Activated T-cell treated with anti-CD3 and anti-CD28 coated beads for 1 hour (primary cell): ENCODE data around the gene SETDB1.

Source experiments
- DNase-seq: peaks from one replicate; pipeline ENCODE4 v3.0.0-alpha.2; 2020; ENCODE audit warnings: low read depth

Gene SETDB1

GRCh38 chr1:151005729-151006319 is 79.7 kb downstream of the SETDB1 start:
- no peak for DNase-seq

- no peak for DNase-seq
Observed at GRCh38 chr1:151006327-151007052, 80.3 kb downstream of the SETDB1 start, which contains the start of gene MINDY1. MINDY1 (minus strand) TSS chr1:151006902; CDS start chr1:151002617, 4,285 bp downstream.

- DNase-seq: no peak
Observed at GRCh38 chr1:151007853-151008243, 81.7 kb downstream of the SETDB1 start.

- DNase-seq: peak; percentile 94
Observed at GRCh38 chr1:151008244-151009205, 82.4 kb downstream of the SETDB1 start, which contains the start of gene PRUNE1. PRUNE1 (plus strand) TSS chr1:151008449; CDS start chr1:151008633, 184 bp downstream.

- no peak for DNase-seq
Observed at GRCh38 chr1:151009206-151009587, 83.0 kb downstream of the SETDB1 start.

GRCh38 chr1:151009674-151010345 is 83.6 kb downstream of the SETDB1 start:
- DNase-seq: no peak

- DNase-seq: no peak
Observed at GRCh38 chr1:151010346-151010726, 84.2 kb downstream of the SETDB1 start.

GRCh38 chr1:151011154-151011850 is 85.1 kb downstream of the SETDB1 start:
- no peak for DNase-seq

- DNase-seq: no peak
Observed at GRCh38 chr1:151012684-151013471, 86.7 kb downstream of the SETDB1 start.

GRCh38 chr1:151013518-151013917 is 87.4 kb downstream of the SETDB1 start:
- no peak for DNase-seq
